NB4 (cell line): ENCODE results near the gene NCOA6.

ENCODE experiments used
- CTCF ChIP-seq: IDR thresholded peaks from one replicate; pipeline ENCODE4 v1.5.1; 2012; ENCODE audit warnings: low read depth, low read length
- MAX ChIP-seq: IDR thresholded peaks from 2 replicates; pipeline ENCODE4 v1.6.1; 2011; ENCODE audit warnings: low read depth, low read length
- MYC ChIP-seq: IDR thresholded peaks from 2 replicates; pipeline ENCODE4 v1.6.1; 2011; ENCODE audit warnings: low read depth, low read length
- POLR2A ChIP-seq: IDR thresholded peaks from 2 replicates; pipeline ENCODE4 v1.6.1; 2011; ENCODE audit warnings: mild to moderate bottlenecking; ENCODE audit not compliant: insufficient read length; ENCODE audit errors: extremely low read depth

- TF ChIP-seq CTCF (no peak), POLR2A (no peak), MYC (no peak), MAX (no peak)
Observed at GRCh38 chr20:34744340-34744739, 81.1 kb downstream of the NCOA6 start.
